K562 (cell line): Measurements from ENCODE around the gene TFEC.

Source experiments
- CHD4 ChIP-seq: fragments of 200-600 bp; sonication (generic); IDR thresholded peaks from 3 replicates; pipeline ENCODE4 v1.6.1; 2012; ENCODE audit warnings: low read depth, mild to moderate bottlenecking, mixed read lengths, low read length, inconsistent platforms; ENCODE audit not compliant: insufficient read depth, insufficient replicate concordance, poor library complexity, severe bottlenecking
- POLR2A ChIP-seq: fragments of 450-650 bp; conservative IDR thresholded peaks from 2 replicates; pipeline ENCODE4 v1.6.1; 2016
- PREB ChIP-seq: sonication (generic); formaldehyde crosslinking; IDR thresholded peaks from 2 replicates; pipeline ENCODE4 v1.8.1; 2023; ENCODE audit warnings: mild to moderate bottlenecking, missing genetic modification reagents
- RBM34 ChIP-seq: fragments of 200-400 bp; formaldehyde crosslinking; IDR thresholded peaks from 2 replicates; pipeline ENCODE4 v1.6.1; 2018; ENCODE audit warnings: low read length, borderline replicate concordance; ENCODE audit not compliant: insufficient read depth
- RNF219 ChIP-seq: fragments of 250-450 bp; sonication (Bioruptor Pico); IDR thresholded peaks from 2 replicates; pipeline ENCODE4 v1.5.0; 2022; ENCODE audit warnings: mild to moderate bottlenecking
- STAG1 ChIP-seq: sonication (generic); formaldehyde crosslinking; IDR thresholded peaks from 2 replicates; pipeline ENCODE4 v1.5.0; 2020; ENCODE audit warnings: missing genetic modification reagents, borderline replicate concordance
- TCF15 ChIP-seq: fragments of 250-450 bp; sonication (Bioruptor Pico); IDR thresholded peaks from 2 replicates; pipeline ENCODE4 v1.8.0; 2022; ENCODE audit warnings: moderate library complexity, mild to moderate bottlenecking, inconsistent platforms
- ZC3H11A ChIP-seq: IDR thresholded peaks from 2 replicates; pipeline ENCODE4 v1.6.1; 2012; ENCODE audit warnings: low read depth, low read length, improper control_type of control experiment
- ZKSCAN8 ChIP-seq: fragments of 200-800 bp; sonication (Bioruptor generic); IDR thresholded peaks from 2 replicates; pipeline ENCODE4 v1.6.1; 2016; ENCODE audit warnings: missing genetic modification characterization, missing compliant biosample characterization

- TF ChIP-seq ZKSCAN8 (CRISPR knock-in tag) (no peak), ZC3H11A (no peak), POLR2A (no peak), PREB (no peak), STAG1 (no peak), RBM34 (no peak), CHD4 (no peak), TCF15 (CRISPR knock-in tag) (no peak), RNF219 (CRISPR knock-in tag) (no peak)
Measured at GRCh38 chr7:115988401-115988800, 42.2 kb downstream of the TFEC start.
